ENCODE data around the gene FMC1. TPM values are rescaled to one million over a fixed set of nuclear protein-coding genes. Genes with fewer than 3 reads are reported as not detected.
A peak's percentile ranks its signal among the peaks of the same experiment; 100 is the strongest.

Gene FMC1
- total RNA-seq, 4 donors from 2014 or later: 5.2 to 11.8 (median 7.8) TPM

DNA sequence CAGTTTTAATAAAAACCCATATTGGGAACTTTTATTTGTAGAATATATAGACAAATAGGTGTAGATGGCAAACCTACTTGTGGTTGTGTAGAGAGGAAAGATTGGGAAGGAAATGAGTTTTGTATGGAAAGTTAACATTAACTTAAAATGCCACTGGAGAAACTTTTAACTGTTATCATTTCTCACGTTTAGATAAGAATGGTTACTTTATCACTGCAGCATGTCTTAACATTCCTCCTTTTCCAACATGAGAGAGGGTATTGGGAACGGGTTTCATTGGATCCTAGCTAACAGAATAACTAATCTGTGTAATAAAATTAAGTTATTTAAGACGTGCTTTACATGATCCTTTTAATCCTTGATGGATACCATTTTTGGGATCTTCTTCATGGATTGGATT is 20.4 kb downstream of the FMC1 start:
- no peak for TF ChIP-seq POLR2AphosphoS5 (IDR thresholded peaks at IDR 0.05)
- TF ChIP-seq EP300 (IDR thresholded peaks at IDR 0.05): no peak
- TF ChIP-seq POLR2A (IDR thresholded peaks at IDR 0.05): no peak
- TF ChIP-seq, protein P1, sequence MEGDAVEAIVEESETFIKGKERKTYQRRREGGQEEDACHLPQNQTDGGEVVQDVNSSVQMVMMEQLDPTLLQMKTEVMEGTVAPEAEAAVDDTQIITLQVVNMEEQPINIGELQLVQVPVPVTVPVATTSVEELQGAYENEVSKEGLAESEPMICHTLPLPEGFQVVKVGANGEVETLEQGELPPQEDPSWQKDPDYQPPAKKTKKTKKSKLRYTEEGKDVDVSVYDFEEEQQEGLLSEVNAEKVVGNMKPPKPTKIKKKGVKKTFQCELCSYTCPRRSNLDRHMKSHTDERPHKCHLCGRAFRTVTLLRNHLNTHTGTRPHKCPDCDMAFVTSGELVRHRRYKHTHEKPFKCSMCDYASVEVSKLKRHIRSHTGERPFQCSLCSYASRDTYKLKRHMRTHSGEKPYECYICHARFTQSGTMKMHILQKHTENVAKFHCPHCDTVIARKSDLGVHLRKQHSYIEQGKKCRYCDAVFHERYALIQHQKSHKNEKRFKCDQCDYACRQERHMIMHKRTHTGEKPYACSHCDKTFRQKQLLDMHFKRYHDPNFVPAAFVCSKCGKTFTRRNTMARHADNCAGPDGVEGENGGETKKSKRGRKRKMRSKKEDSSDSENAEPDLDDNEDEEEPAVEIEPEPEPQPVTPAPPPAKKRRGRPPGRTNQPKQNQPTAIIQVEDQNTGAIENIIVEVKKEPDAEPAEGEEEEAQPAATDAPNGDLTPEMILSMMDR (IDR thresholded peaks at IDR 0.05): no peak
- no peak for DNase-seq (ENCODE audit: low spot score in 2 of 2)
- H3K36me3 ChIP-seq: peaks cover 11% of the 10 kb centered on the region
- peaks cover 41% of the 10 kb centered on the region for H3K4me1 ChIP-seq
- peak overlapping the region; percentile 99 for H3K27ac ChIP-seq
- H3K27me3 ChIP-seq: no peaks in the 10 kb centered on the region
- 8% methylated on average over 3 of the region's 3 CpGs for WGBS
- H3K9me3 ChIP-seq: no peaks in the 10 kb centered on the region
- H3K4me3 ChIP-seq: peak overlapping the region; percentile 81

DNA sequence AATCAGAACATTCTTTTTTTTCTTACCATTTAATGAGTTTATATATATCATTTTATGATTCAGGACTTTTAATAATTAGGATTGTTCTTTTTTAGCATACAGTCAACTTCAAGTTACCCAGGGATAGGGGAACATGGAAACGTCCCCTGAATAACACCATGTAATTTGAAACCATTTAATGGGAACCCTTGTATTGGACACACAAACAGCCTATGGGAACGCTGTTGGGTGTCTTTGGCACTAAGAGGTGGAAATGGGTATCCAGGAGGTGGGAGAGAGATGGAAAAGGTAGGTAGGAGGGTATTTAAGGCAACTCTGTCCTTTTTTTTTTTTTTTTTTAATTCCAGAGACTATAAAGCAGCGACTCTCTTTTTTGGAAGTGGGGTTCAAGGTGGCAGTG is 21.2 kb downstream of the FMC1 start:
- Histone ChIP-seq H3K4me3 (no peak overlapping the region), H3K27ac (no peak overlapping the region), H3K27me3 (no peaks in the 10 kb centered on the region), H3K9me3 (no peaks in the 10 kb centered on the region), H3K4me1 (peaks cover 47% of the 10 kb centered on the region), H3K36me3 (peaks cover 11% of the 10 kb centered on the region)
- DNase-seq (ENCODE audit: low spot score in 2 of 2): no peak
- no peak for TF ChIP-seq POLR2AphosphoS5 (IDR thresholded peaks at IDR 0.05)
- no peak for TF ChIP-seq EP300 (IDR thresholded peaks at IDR 0.05)
- TF ChIP-seq, protein P1 (IDR thresholded peaks at IDR 0.05): no peak
- TF ChIP-seq POLR2A (IDR thresholded peaks at IDR 0.05): no peak
- 42% methylated on average over 3 of the region's 3 CpGs for WGBS

DNA sequence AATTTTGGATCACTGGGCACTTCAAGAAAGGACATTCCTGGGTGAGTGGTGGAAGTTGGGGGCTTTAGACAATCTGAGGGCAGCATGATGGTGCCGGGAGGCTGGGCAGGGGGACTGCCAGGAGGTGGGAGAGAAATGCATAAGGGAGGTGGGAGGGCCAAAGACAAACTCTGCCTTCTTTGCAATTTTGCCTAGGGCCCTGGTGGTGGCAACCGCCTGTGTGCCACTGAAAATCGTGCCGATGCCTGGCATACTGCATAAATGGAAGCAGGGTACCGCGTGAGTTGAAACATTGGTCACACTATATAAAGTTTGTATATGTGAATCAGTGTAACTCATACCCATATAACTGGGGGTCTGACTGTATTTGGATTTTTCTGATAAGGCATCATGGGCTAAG is 21.8 kb downstream of the FMC1 start:
- Histone ChIP-seq H3K9me3 (no peaks in the 10 kb centered on the region), H3K27me3 (no peaks in the 10 kb centered on the region), H3K4me1 (peaks cover 51% of the 10 kb centered on the region), H3K4me3 (no peak overlapping the region), H3K27ac (no peak overlapping the region), H3K36me3 (peaks cover 17% of the 10 kb centered on the region)
- DNase-seq (ENCODE audit: low spot score in 2 of 2): no peak
- 72% methylated on average over 6 of the region's 6 CpGs for WGBS
- TF ChIP-seq POLR2AphosphoS5 (IDR thresholded peaks at IDR 0.05) (no peak), POLR2A (IDR thresholded peaks at IDR 0.05) (no peak), EP300 (IDR thresholded peaks at IDR 0.05) (no peak)
- TF ChIP-seq, protein P1 (IDR thresholded peaks at IDR 0.05): no peak

DNA sequence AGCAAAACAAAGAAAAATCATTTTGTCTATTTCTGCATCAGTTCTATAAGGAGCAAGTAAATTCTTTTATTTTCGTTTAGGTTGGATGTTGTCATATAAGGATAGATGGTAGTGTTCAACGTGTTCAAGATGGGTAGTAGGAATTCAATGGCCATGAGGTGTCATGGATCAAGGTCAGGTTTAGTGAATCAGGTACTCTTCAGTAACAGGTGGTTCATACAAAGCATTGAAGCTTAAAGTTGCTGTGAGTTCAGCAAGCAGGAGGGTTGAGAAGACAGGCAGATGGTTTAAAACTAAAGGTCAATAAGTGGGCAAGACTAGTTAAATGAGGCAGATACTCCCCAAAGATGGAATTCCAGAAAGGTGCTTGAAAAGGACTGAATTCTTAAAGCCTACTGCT is 24.2 kb downstream of the FMC1 start:
- TF ChIP-seq, protein P1 (IDR thresholded peaks at IDR 0.05): no peak
- TF ChIP-seq EP300 (IDR thresholded peaks at IDR 0.05) (no peak), POLR2A (IDR thresholded peaks at IDR 0.05) (no peak), POLR2AphosphoS5 (IDR thresholded peaks at IDR 0.05) (no peak)
- no peaks in the 10 kb centered on the region for H3K9me3 ChIP-seq
- no peak overlapping the region for H3K4me3 ChIP-seq
- H3K27me3 ChIP-seq: no peaks in the 10 kb centered on the region
- H3K4me1 ChIP-seq: peaks cover 59% of the 10 kb centered on the region
- no peak for DNase-seq (ENCODE audit: low spot score in 2 of 2)
- WGBS: 78% methylated on average over 2 of the region's 2 CpGs
- H3K36me3 ChIP-seq: peaks cover 17% of the 10 kb centered on the region
- H3K27ac ChIP-seq: no peak overlapping the region

DNA sequence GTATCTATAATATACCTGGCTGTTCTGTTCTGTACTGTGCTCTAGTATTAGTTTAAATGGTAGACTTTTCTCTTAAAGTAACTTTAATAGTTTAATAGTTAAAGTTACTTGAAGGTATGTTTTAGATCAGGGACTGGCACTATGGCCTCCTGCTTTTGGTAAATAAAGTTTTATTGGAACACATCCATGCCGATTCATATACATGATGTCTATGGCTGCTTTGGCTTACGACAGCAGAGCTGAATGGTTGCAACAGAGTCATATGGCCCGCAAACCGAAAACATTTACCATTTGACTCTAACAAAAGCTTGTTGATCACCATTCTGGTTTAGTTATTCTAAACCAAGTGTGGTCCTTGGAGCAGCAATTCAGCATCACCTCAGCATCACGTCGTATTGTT is 25.3 kb downstream of the FMC1 start:
- 95% methylated on average over 6 of the region's 6 CpGs for WGBS
- H3K4me1 ChIP-seq: peaks cover 56% of the 10 kb centered on the region
- H3K4me3 ChIP-seq: no peak overlapping the region
- no peak for DNase-seq (ENCODE audit: low spot score in 2 of 2)
- no peaks in the 10 kb centered on the region for H3K27me3 ChIP-seq
- H3K36me3 ChIP-seq: peaks cover 17% of the 10 kb centered on the region
- TF ChIP-seq POLR2AphosphoS5 (IDR thresholded peaks at IDR 0.05) (no peak), EP300 (IDR thresholded peaks at IDR 0.05) (no peak), POLR2A (IDR thresholded peaks at IDR 0.05) (no peak)
- TF ChIP-seq, protein P1 (IDR thresholded peaks at IDR 0.05): no peak
- no peak overlapping the region for H3K27ac ChIP-seq
- H3K9me3 ChIP-seq: no peaks in the 10 kb centered on the region

Measured in suprapubic skin (tissue), 4 donors.